Measurements from ENCODE around the gene CAMKV.

The CAMKV gene

GRCh38 chr3:49901366-49902339, 31.9 kb upstream of the CAMKV start:
- no peak for DNase-seq (ENCODE audit: low read depth in 2 of 2)
- TF ChIP-seq, protein P1, sequence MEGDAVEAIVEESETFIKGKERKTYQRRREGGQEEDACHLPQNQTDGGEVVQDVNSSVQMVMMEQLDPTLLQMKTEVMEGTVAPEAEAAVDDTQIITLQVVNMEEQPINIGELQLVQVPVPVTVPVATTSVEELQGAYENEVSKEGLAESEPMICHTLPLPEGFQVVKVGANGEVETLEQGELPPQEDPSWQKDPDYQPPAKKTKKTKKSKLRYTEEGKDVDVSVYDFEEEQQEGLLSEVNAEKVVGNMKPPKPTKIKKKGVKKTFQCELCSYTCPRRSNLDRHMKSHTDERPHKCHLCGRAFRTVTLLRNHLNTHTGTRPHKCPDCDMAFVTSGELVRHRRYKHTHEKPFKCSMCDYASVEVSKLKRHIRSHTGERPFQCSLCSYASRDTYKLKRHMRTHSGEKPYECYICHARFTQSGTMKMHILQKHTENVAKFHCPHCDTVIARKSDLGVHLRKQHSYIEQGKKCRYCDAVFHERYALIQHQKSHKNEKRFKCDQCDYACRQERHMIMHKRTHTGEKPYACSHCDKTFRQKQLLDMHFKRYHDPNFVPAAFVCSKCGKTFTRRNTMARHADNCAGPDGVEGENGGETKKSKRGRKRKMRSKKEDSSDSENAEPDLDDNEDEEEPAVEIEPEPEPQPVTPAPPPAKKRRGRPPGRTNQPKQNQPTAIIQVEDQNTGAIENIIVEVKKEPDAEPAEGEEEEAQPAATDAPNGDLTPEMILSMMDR (IDR thresholded peaks at IDR 0.05; ENCODE audit: low read depth, low read length), result no peak
- no peak overlapping the region for H3K4me3 ChIP-seq (replicated peaks in 1 of 2; ENCODE audit: low read depth in 2 of 2, low read length in 2 of 2)

DNA sequence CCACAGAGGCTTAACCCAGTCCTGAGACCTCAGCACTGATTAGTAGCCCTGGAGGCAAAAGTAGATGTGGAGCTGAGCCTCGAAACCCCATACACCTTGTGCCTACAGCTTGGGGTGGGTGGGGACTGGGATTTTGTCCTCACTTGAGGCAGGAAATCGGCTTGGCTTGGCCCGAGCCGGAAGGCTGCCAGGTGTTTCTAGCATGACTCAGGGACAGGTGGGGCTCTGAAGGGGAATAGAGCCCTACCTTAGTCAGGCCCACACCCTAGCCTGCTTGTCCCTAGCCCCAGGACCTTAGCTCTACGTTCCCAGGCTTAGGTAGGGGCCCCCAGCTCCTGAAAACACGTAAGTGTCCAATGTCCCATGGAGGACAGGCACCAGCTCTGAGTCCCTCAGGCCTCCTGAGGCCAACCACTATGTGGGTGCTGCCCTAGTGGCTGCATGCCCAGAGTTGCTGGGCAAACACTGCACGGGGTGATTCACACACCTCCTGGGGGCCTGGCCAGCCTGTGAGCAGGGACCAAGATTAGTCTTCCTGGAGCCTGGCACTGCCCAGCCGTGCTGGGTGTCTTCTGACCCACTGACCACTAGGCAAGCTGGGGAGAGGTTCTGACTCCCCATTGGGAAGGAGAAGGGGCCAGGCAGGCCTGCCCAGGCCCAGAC, 30.9 kb upstream of the CAMKV start:
- TF ChIP-seq, protein P1 (IDR thresholded peaks at IDR 0.05; ENCODE audit: low read depth, low read length), result no peak
- DNase-seq (ENCODE audit: low read depth in 2 of 2), result peak; percentile 27 to 35
- H3K4me3 ChIP-seq (replicated peaks in 1 of 2; ENCODE audit: low read depth in 2 of 2, low read length in 2 of 2), result no peak overlapping the region

- TF ChIP-seq, protein P1 (IDR thresholded peaks at IDR 0.05; ENCODE audit: low read depth, low read length), result peak; percentile 29
- no peak overlapping the region for H3K4me3 ChIP-seq (replicated peaks in 1 of 2; ENCODE audit: low read depth in 2 of 2, low read length in 2 of 2)
- peak; percentile 33 to 46 for DNase-seq (ENCODE audit: low read depth in 2 of 2)
Measured at GRCh38 chr3:49899815-49900214, 30.1 kb upstream of the CAMKV start.

GRCh38 chr3:49898991-49899390, 29.3 kb upstream of the CAMKV start:
- no peak overlapping the region for H3K4me3 ChIP-seq (replicated peaks in 1 of 2; ENCODE audit: low read depth in 2 of 2, low read length in 2 of 2)
- TF ChIP-seq, protein P1 (IDR thresholded peaks at IDR 0.05; ENCODE audit: low read depth, low read length), result no peak

DNA sequence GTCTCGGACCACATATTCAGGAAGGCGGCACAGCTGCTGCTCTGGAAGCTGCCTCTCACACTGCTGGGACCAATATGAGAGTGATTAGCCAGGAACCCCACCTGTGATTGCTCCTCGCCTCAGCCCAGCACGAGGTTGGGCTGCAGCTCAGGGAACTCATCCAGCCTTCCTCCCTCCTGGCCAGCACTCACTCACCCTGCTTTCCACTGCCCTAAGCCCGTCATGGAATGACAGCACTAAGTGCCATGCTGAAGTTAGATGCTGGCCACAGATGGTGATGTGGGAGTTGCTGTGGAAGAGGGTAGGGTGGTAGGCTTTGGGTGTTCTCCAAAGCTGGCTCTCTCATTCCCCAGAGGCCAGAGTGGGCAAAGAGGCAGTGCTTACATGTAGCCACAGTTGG, 26.6 kb upstream of the CAMKV start:
- no peak for DNase-seq (ENCODE audit: low read depth in 2 of 2)
- H3K4me3 ChIP-seq (replicated peaks in 1 of 2; ENCODE audit: low read depth in 2 of 2, low read length in 2 of 2), result no peak overlapping the region
- TF ChIP-seq, protein P1 (IDR thresholded peaks at IDR 0.05; ENCODE audit: low read depth, low read length), result no peak

More at GRCh38 chr3:49898991-49899390, 29.3 kb upstream of the CAMKV start:
- no peak for DNase-seq (ENCODE audit: low read depth in 2 of 2)

GRCh38 chr3:49895791-49896190, 26.1 kb upstream of the CAMKV start:
- TF ChIP-seq, protein P1 (IDR thresholded peaks at IDR 0.05; ENCODE audit: low read depth, low read length), result no peak
- no peak overlapping the region for H3K4me3 ChIP-seq (replicated peaks in 1 of 2; ENCODE audit: low read depth in 2 of 2, low read length in 2 of 2)

More at GRCh38 chr3:49895791-49896190, 26.1 kb upstream of the CAMKV start:
- no peak for DNase-seq (ENCODE audit: low read depth in 2 of 2)

Measured in cardiac fibroblast (primary cell).